Endothelial cell of umbilical vein (primary cell): ENCODE results near the gene SDK2. TPM values are rescaled to one million over a fixed set of nuclear protein-coding genes. Genes with fewer than 3 reads are reported as not detected.

Experiments used
- BruUV-seq: library from RNA; stranded (reverse); fragments of 400-500 nt; replicated peaks from 2 replicates; lab custom pipeline; 2021; lab: Mats Ljungman, UMichigan
- CTCF ChIA-PET: fragments of 300-600, 350-600 bp; sonication (Branson Sonifier 250); formaldehyde crosslinking; loops from one replicate; lab custom pipeline; 2021; ENCODE audit warnings: antibody characterized with exemption, inconsistent platforms; lab: Charles Lee
- POLR2A ChIA-PET: fragments of 300-600, 350-600 bp; sonication (Branson Sonifier 250); formaldehyde crosslinking; loops from one replicate; lab custom pipeline; 2021; ENCODE audit warnings: antibody characterized with exemption, inconsistent platforms; lab: Charles Lee
- DNase-seq: peaks from one replicate; pipeline ENCODE4 v3.0.0-alpha.2; 2011; ENCODE audit warnings: low read depth, low spot score
- FAIRE-seq: peaks from 2 replicates; lab custom pipeline; 2011; peaks lifted over from hg19 to GRCh38; lab: Jason Lieb, UNC
- H2AFZ ChIP-seq: 2 replicates; pipeline ENCODE4 v1.6.0; 2012; ENCODE audit warnings: low read depth, low read length, control low read depth, inconsistent platforms
- H3K27ac ChIP-seq: 2 replicates; pipeline ENCODE4 v1.5.1; 2011; ENCODE audit warnings: low read depth, mild to moderate bottlenecking, control low read depth, low read length, moderate library complexity; ENCODE audit not compliant: insufficient read depth
- H3K27me3 ChIP-seq, 2 experiments: 2 replicates each; pipeline versions ENCODE4 v1.6.0 to v1.6.1; 2011; ENCODE audit warnings: low read length in 2 of 2, mixed read lengths in 1 of 2; ENCODE audit not compliant: control insufficient read depth in 2 of 2, insufficient read depth in 2 of 2
- H3K36me3 ChIP-seq, 2 experiments: 2 replicates in 1 of 2; 3 replicates in 1 of 2; pipeline ENCODE4 v1.5.1; 2011; ENCODE audit warnings: low read length in 2 of 2, mild to moderate bottlenecking in 1 of 2, moderate library complexity in 1 of 2; ENCODE audit not compliant: control insufficient read depth in 2 of 2, insufficient read depth in 2 of 2; ENCODE audit errors: extremely low read depth in 1 of 2
- H3K4me1 ChIP-seq: 3 replicates; pipeline ENCODE4 v1.5.1; 2011; ENCODE audit warnings: mild to moderate bottlenecking, low read length; ENCODE audit not compliant: control insufficient read depth, insufficient read depth; ENCODE audit errors: extremely low read depth
- H3K4me2 ChIP-seq: 2 replicates; pipeline ENCODE4 v1.6.1; 2011; ENCODE audit warnings: low read length, control low read depth, mixed read lengths; ENCODE audit not compliant: insufficient read depth
- H3K4me3 ChIP-seq, 3 experiments: fragments of 200-600 bp in 1 of 3; sonication (generic), shearing (Covaris generic) in 1 of 3; replicated peaks in 1 of 3; 2 replicates each; pipeline ENCODE4 v1.5.1; 2011 to 2016; ENCODE audit warnings: control low read depth in 3 of 3, low read length in 3 of 3, mild to moderate bottlenecking in 2 of 3, inconsistent platforms in 1 of 3, low read depth in 1 of 3, moderate library complexity in 1 of 3; ENCODE audit not compliant: insufficient read depth in 1 of 3
- H3K79me2 ChIP-seq: 2 replicates; pipeline ENCODE4 v1.6.0; 2012; ENCODE audit warnings: low read length, inconsistent platforms; ENCODE audit not compliant: control insufficient read depth, insufficient read depth
- H3K9ac ChIP-seq: replicated peaks from 2 replicates; pipeline ENCODE3; 2011; ENCODE audit warnings: low read length, control low read depth; ENCODE audit not compliant: insufficient read depth; ENCODE audit errors: extremely low read depth
- H3K9me1 ChIP-seq: replicated peaks from 3 replicates; pipeline ENCODE4 v1.6.0; 2011; ENCODE audit warnings: mild to moderate bottlenecking, low read length; ENCODE audit not compliant: control insufficient read depth, insufficient read depth; ENCODE audit errors: extremely low read depth
- H3K9me3 ChIP-seq: replicated peaks from 2 replicates; pipeline ENCODE4 v1.5.1; 2012; ENCODE audit warnings: low read length, inconsistent platforms; ENCODE audit not compliant: control insufficient read depth, insufficient read depth
- H4K20me1 ChIP-seq: replicated peaks from 2 replicates; pipeline ENCODE3; 2011; ENCODE audit warnings: mild to moderate bottlenecking, low read length; ENCODE audit not compliant: control insufficient read depth, insufficient read depth; ENCODE audit errors: extremely low read depth
- CTCF ChIP-seq, 2 donors: IDR thresholded peaks; 1 replicate in 1 of 2; 2 replicates in 1 of 2; pipeline ENCODE4 v1.5.1; 2011; ENCODE audit warnings: low read length in 2 of 2, mild to moderate bottlenecking in 2 of 2, moderate library complexity in 2 of 2, control low read depth in 1 of 2, inconsistent platforms in 1 of 2, low read depth in 1 of 2; ENCODE audit not compliant: insufficient read depth in 1 of 2; ENCODE audit errors: extremely low read depth in 1 of 2
- EZH2 ChIP-seq: IDR thresholded peaks from 2 replicates; pipeline ENCODE4 v1.6.1; 2012; ENCODE audit warnings: borderline replicate concordance, low read depth, mild to moderate bottlenecking, moderate library complexity, low read length, inconsistent platforms; ENCODE audit not compliant: severe bottlenecking
- FOS ChIP-seq: IDR thresholded peaks from 2 replicates; pipeline ENCODE4 v1.6.1; 2011; ENCODE audit warnings: mild to moderate bottlenecking, low read length, moderate library complexity, borderline replicate concordance; ENCODE audit not compliant: insufficient read depth
- GATA2 ChIP-seq: IDR thresholded peaks from 2 replicates; pipeline ENCODE4 v1.7.0; 2011; ENCODE audit warnings: low read depth, mild to moderate bottlenecking, moderate library complexity, mixed read lengths, low read length; ENCODE audit not compliant: insufficient read length, insufficient read depth
- JUN ChIP-seq: IDR thresholded peaks from 2 replicates; pipeline ENCODE4 v1.6.1; 2011; ENCODE audit warnings: borderline replicate concordance, low read depth; ENCODE audit not compliant: insufficient read length, insufficient read depth
- MAX ChIP-seq: IDR thresholded peaks from 2 replicates; pipeline ENCODE4 v1.6.1; 2011; ENCODE audit not compliant: insufficient read depth, insufficient read length
- MYC ChIP-seq: IDR thresholded peaks from one replicate; pipeline ENCODE4 v1.6.1; 2011; ENCODE audit warnings: mild to moderate bottlenecking, low read depth, low read length
- POLR2A ChIP-seq: IDR thresholded peaks from 2 replicates; pipeline ENCODE4 v1.6.1; 2012; ENCODE audit warnings: low read depth, mild to moderate bottlenecking, control low read depth, low read length
- POLR2AphosphoS5 ChIP-seq: IDR thresholded peaks from 2 replicates; pipeline ENCODE4 v1.6.1; 2012; ENCODE audit warnings: low read depth, mild to moderate bottlenecking, control low read depth, low read length, moderate library complexity; ENCODE audit not compliant: insufficient read depth
- dilution Hi-C: fragments of 300-500 bp; cut with MboI; formaldehyde crosslinking; loops from one replicate; pipeline ENCODE4 v1.15.0; 2019; ENCODE audit warnings: low sequenced_read_pairs; ENCODE audit not compliant: extremely low pct_ligation_motif_present
- intact Hi-C: fragments of 100-400 bp; cut with micrococcal nuclease; formaldehyde crosslinking; loops from one replicate; pipeline ENCODE4 v1.10.0; 2022
- polyA plus RNA-seq, 4 experiments: library from polyadenylated mRNA; depleted of rRNA in 3 of 4; stranded (reverse) in 3 of 4; unstranded in 1 of 4; fragments of >200 nt; gene quantifications; 2 replicates each; pipeline versions ENCODE4 v1.2.1 to v1.2.3, GENCODE V29; 2011 to 2012; ENCODE audit warnings: missing spikeins in 1 of 4
- total RNA-seq: library from RNA; stranded (reverse); gene quantifications from 2 replicates; pipeline ENCODE4 v1.2.3, GENCODE V29; 2021

The SDK2 gene
- total and polyA plus RNA-seq, 2 donors (not counting 3 experiments of a cell fraction or from before 2014, with no cell fraction given) = not detected

- no TSS peak for BruUV-seq
- DNase-seq = no peak
- ChIA-PET POLR2A (no interaction called here), CTCF (interaction anchor here (0.5 to 1.2 kb wide), 2 partner anchors 12 to 596 kb away, joined by 3 to 5 read pairs; partner anchors contain the start of gene CDC42EP4)
- dilution Hi-C loops (no loop called here), intact Hi-C loops (no loop called here)
- Histone ChIP-seq H3K27ac (no peak overlapping the region), H3K4me3 (no peak overlapping the region), H3K36me3 (no peaks in the 10 kb centered on the region), H3K9me3 (no peaks in the 10 kb centered on the region), H4K20me1 (no peaks in the 10 kb centered on the region), H3K4me1 (no peaks in the 10 kb centered on the region), H3K9me1 (no peaks in the 10 kb centered on the region), H3K9ac (no peak overlapping the region), H2AFZ (no peak overlapping the region), H3K79me2 (no peaks in the 10 kb centered on the region), H3K27me3 (peaks cover 0 to 5% of the 10 kb centered on the region in 2 experiments), H3K4me2 (no peak overlapping the region)
- no peak for TF ChIP-seq MAX
- no peak for TF ChIP-seq FOS
- TF ChIP-seq MYC = no peak
- no peak for TF ChIP-seq POLR2AphosphoS5
- no peak for TF ChIP-seq JUN
- no peak for TF ChIP-seq CTCF (IDR thresholded peaks at IDR 0.05; ENCODE audit: extremely low read depth in 1 of 2, insufficient read depth in 1 of 2, low read depth in 1 of 2, low read length in 2 of 2)
- TF ChIP-seq GATA2 = no peak
- TF ChIP-seq POLR2A = no peak
- no peak for TF ChIP-seq EZH2
- no peak for FAIRE-seq
These were observed 320.7 kb downstream of the SDK2 start for GRCh38 chr17:73323409-73324159.
